Neural crest cell (in vitro differentiated cells): ENCODE data around the gene URI1. TPM values are rescaled to one million over a fixed set of nuclear protein-coding genes. Genes with fewer than 3 reads are reported as not detected.
A peak's percentile ranks its signal among the peaks of the same experiment; 100 is the strongest.
"Not testable (repeated sequence)": the region's sequence is repeated elsewhere in the genome, so short reads cannot be mapped to it uniquely, and the experiment has no call there.

Experiments used
- DNase-seq: peaks from one replicate; pipeline ENCODE4 v3.0.0; 2021; ENCODE audit warnings: low read depth, mixed read lengths, low spot score
- H3K27ac Mint-ChIP-seq: one replicate; pipeline ENCODE4 v1.8.0; 2021; ENCODE audit warnings: mild to moderate bottlenecking, mixed read lengths; ENCODE audit not compliant: unreplicated experiment
- H3K27me3 Mint-ChIP-seq: 2 replicates; pipeline ENCODE4 v1.8.0; 2021; ENCODE audit warnings: low read depth, mild to moderate bottlenecking, mixed read lengths
- H3K36me3 Mint-ChIP-seq: 2 replicates; pipeline ENCODE4 v1.8.0; 2021; ENCODE audit warnings: low read depth, mild to moderate bottlenecking, mixed read lengths
- H3K4me1 Mint-ChIP-seq: 2 replicates; pipeline ENCODE4 v1.8.0; 2021; ENCODE audit warnings: mixed read lengths
- H3K4me3 Mint-ChIP-seq: one replicate; pipeline ENCODE4 v1.8.0; 2021; ENCODE audit warnings: mild to moderate bottlenecking, mixed read lengths
- H3K9me3 Mint-ChIP-seq: 2 replicates; pipeline ENCODE4 v1.8.0; 2021; ENCODE audit warnings: mixed read lengths
- CTCF ChIP-seq: fragments of 200-600 bp; sonication (generic); conservative IDR thresholded peaks from 2 replicates; pipeline ENCODE4 v1.5.0; 2021; ENCODE audit warnings: antibody characterized with exemption, mild to moderate bottlenecking
- total RNA-seq: library from RNA; stranded (reverse); gene quantifications from 2 replicates; pipeline ENCODE4 v1.2.1, GENCODE V29; 2021

The URI1 gene
- total RNA-seq, 1 donor from 2014 or later, result 58.6 TPM

- no peak for DNase-seq
- peaks cover 2% of the 10 kb centered on the region for H3K36me3 Mint-ChIP-seq
- H3K4me3 Mint-ChIP-seq, result no peak overlapping the region
- peaks cover 31% of the 10 kb centered on the region for H3K4me1 Mint-ChIP-seq
- H3K27ac Mint-ChIP-seq, result peak overlapping the region; percentile 38
- no peaks in the 10 kb centered on the region for H3K27me3 Mint-ChIP-seq
- TF ChIP-seq CTCF, result no peak
- no peaks in the 10 kb centered on the region for H3K9me3 Mint-ChIP-seq
Measured at GRCh38 chr19:29964171-29964570, 22.1 kb downstream of the URI1 start.

GRCh38 chr19:29965492-29965891 lies 23.5 kb downstream of the URI1 start:
- no peak for TF ChIP-seq CTCF
- DNase-seq, result no peak
- H3K9me3 Mint-ChIP-seq, result no peaks in the 10 kb centered on the region
- H3K4me3 Mint-ChIP-seq, result no peak overlapping the region
- peaks cover 2% of the 10 kb centered on the region for H3K36me3 Mint-ChIP-seq
- H3K4me1 Mint-ChIP-seq, result peaks cover 37% of the 10 kb centered on the region
- no peak overlapping the region for H3K27ac Mint-ChIP-seq
- no peaks in the 10 kb centered on the region for H3K27me3 Mint-ChIP-seq

- H3K36me3 Mint-ChIP-seq, H3K9me3 Mint-ChIP-seq, H3K27me3 Mint-ChIP-seq, DNase-seq, H3K27ac Mint-ChIP-seq, H3K4me3 Mint-ChIP-seq: not testable (repeated sequence)
- H3K4me1 Mint-ChIP-seq, result peaks cover 34% of the 10 kb centered on the region
Measured at GRCh38 chr19:29966142-29966541, 24.1 kb downstream of the URI1 start.

- Mint-ChIP-seq H3K4me3 (no peak overlapping the region), H3K27ac (no peak overlapping the region), H3K9me3 (no peaks in the 10 kb centered on the region), H3K27me3 (no peaks in the 10 kb centered on the region), H3K36me3 (no peaks in the 10 kb centered on the region), H3K4me1 (peaks cover 32% of the 10 kb centered on the region)
- peak; percentile 45 for TF ChIP-seq CTCF
- DNase-seq, result no peak
Measured at GRCh38 chr19:29966588-29967249, 24.7 kb downstream of the URI1 start.

- H3K36me3 Mint-ChIP-seq, result no peaks in the 10 kb centered on the region
- H3K27me3 Mint-ChIP-seq, result no peaks in the 10 kb centered on the region
- no peaks in the 10 kb centered on the region for H3K9me3 Mint-ChIP-seq
- TF ChIP-seq CTCF, result no peak
- no peak overlapping the region for H3K27ac Mint-ChIP-seq
- no peak for DNase-seq
- H3K4me3 Mint-ChIP-seq, result no peak overlapping the region
- peaks cover 32% of the 10 kb centered on the region for H3K4me1 Mint-ChIP-seq
Measured at GRCh38 chr19:29967623-29968022, 25.6 kb downstream of the URI1 start.

GRCh38 chr19:29969891-29970290 lies 27.9 kb downstream of the URI1 start:
- Mint-ChIP-seq H3K27ac (no peak overlapping the region), H3K4me3 (no peak overlapping the region), H3K4me1 (peaks cover 19% of the 10 kb centered on the region), H3K27me3 (no peaks in the 10 kb centered on the region), H3K9me3 (no peaks in the 10 kb centered on the region), H3K36me3 (no peaks in the 10 kb centered on the region)
- DNase-seq, result no peak
- no peak for TF ChIP-seq CTCF
